ENCODE measurements around the gene GALNT9. TPM values are rescaled to one million over a fixed set of nuclear protein-coding genes. Genes with fewer than 3 reads are reported as not detected.

Gene GALNT9
- polyA plus RNA-seq, 3 donors: not detected

DNA sequence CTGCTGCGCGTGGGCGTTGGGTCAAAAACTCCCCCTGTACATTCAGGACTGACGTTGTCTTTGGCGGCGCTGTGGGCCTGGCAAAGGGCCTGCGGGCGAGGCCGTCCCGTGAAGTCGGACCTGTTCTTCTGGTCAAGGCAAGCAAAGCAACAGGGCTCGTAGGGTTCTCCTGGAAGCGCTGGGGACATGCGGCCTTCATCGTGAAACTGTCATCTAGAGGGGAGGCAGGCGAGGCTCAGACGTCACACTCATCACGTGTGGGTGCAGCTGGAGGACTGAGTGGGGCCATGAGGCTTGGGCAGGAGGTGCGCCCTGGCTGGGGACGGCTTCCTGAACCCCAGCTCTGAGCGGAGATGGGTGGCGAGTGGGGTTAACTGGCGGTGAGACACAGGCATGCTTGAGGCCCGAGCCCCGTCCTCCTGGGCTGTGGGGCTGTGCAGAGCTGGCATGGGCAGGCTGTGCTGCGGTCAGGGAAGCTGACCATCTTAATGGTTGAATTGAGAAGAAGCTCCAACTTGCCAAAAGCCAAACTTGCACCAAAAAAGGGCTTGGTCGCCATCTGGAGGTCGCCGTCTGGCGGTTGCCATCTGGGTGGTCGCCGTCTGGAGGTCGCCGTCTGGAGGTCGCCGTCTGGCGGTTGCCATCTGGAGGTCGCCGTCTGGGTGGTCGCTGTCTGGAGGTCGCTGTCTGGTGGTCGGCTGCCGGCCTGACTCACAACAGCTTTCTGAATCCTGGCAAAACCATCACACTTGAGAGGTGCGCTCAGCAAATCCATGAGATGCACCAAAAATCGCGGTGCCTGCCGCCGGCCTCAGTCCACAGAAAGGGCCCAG lies 119.0 kb downstream of the GALNT9 start:
- intact Hi-C loops (cut with micrococcal nuclease): no loop called here
- Mint-ChIP-seq H3K4me3 (no peak overlapping the region), H3K27ac (no peak overlapping the region)

DNA sequence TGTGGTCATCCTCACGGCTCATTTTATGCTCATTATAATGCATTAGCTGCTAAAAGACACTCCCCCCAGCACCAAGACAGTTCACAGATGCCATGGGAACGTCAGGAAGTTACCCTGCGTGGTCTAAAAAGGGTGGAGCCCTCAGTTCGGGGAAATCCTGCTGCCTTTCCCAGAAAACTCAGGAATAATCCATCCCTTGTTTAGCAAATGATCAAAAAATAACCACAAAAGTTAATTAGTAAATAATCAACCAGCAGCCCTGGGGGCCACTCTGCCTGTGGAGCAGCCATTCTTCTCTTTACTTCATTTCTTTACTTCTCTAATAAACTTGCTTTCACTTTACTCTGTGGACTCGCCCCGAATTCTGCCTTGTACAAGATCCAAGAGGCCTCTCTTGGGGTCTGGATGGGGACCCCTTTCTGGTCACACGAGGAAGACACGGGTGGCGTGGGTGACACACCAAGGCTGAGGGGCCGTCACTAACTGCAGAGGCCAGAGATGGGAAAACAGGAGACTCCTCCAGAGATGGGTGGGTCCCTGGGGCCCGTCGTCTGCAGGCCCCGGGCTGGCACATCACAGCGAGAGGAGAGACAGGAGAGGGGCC lies 119.7 kb downstream of the GALNT9 start:
- TF ChIP-seq, protein P1, sequence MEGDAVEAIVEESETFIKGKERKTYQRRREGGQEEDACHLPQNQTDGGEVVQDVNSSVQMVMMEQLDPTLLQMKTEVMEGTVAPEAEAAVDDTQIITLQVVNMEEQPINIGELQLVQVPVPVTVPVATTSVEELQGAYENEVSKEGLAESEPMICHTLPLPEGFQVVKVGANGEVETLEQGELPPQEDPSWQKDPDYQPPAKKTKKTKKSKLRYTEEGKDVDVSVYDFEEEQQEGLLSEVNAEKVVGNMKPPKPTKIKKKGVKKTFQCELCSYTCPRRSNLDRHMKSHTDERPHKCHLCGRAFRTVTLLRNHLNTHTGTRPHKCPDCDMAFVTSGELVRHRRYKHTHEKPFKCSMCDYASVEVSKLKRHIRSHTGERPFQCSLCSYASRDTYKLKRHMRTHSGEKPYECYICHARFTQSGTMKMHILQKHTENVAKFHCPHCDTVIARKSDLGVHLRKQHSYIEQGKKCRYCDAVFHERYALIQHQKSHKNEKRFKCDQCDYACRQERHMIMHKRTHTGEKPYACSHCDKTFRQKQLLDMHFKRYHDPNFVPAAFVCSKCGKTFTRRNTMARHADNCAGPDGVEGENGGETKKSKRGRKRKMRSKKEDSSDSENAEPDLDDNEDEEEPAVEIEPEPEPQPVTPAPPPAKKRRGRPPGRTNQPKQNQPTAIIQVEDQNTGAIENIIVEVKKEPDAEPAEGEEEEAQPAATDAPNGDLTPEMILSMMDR (IDR thresholded peaks at IDR 0.05): no peak
- H3K79me2 ChIP-seq (ENCODE audit: insufficient read depth, low read length): no peaks in the 10 kb centered on the region
- H3K4me1 ChIP-seq (ENCODE audit: control insufficient read depth in 1 of 2, insufficient read depth in 2 of 2, low read length in 2 of 2): no peaks in the 10 kb centered on the region
- WGBS (ENCODE audit: insufficient coverage): 88% methylated on average over 12 of the region's 14 CpGs
- H3K4me3 ChIP-seq (replicated peaks in 1 of 3; ENCODE audit: low read depth in 2 of 3, low read length in 3 of 3): no peak overlapping the region
- Mint-ChIP-seq H3K36me3 (no peaks in the 10 kb centered on the region), H3K9me3 (peaks cover 5 to 26% (median 13%) of the 10 kb centered on the region in 7 donors), H3K4me3 (no peak overlapping the region), H3K27me3 (ENCODE audit: low read depth in 3 of 3) (peaks cover 27 to 35% (median 31%) of the 10 kb centered on the region in 3 donors), H3K27ac (peak overlapping the region in 1 of 7 donors; percentile 72), H3K4me1 (no peaks in the 10 kb centered on the region)
- H3K36me3 ChIP-seq (replicated peaks in 1 of 2; ENCODE audit: control insufficient read depth in 1 of 2, insufficient read depth in 2 of 2, low read length in 2 of 2): no peaks in the 10 kb centered on the region
- intact Hi-C loops (cut with micrococcal nuclease): no loop called here
- no peak overlapping the region for H3K9ac ChIP-seq (ENCODE audit: insufficient read depth, low read length, poor library complexity, severe bottlenecking)
- H4K20me1 ChIP-seq (ENCODE audit: insufficient read depth, low read length): no peaks in the 10 kb centered on the region
- no peak for DNase-seq
- H2AFZ ChIP-seq (ENCODE audit: insufficient read depth, low read depth, low read length, poor library complexity, severe bottlenecking): no peak overlapping the region
- peaks cover 4 to 19% of the 10 kb centered on the region in 2 donors for H3K9me3 ChIP-seq (replicated peaks in 1 of 2; ENCODE audit: control insufficient read depth in 1 of 2, insufficient read depth in 1 of 2, low read length in 2 of 2)
- no peak overlapping the region for H3K4me2 ChIP-seq (replicated peaks; ENCODE audit: extremely low read depth, low read length, poor library complexity, severe bottlenecking)
- H3K27me3 ChIP-seq (ENCODE audit: control insufficient read depth in 2 of 2, insufficient read depth in 2 of 2, low read length in 2 of 2): peaks cover 0 to 19% of the 10 kb centered on the region in 2 donors
- H3K27ac ChIP-seq (ENCODE audit: low read depth in 1 of 2, low read length in 2 of 2): no peak overlapping the region

More for the DNA sequence above, 119.0 kb downstream of the GALNT9 start:
- Histone ChIP-seq H3K9me3 (replicated peaks in 1 of 2; ENCODE audit: control insufficient read depth in 1 of 2, insufficient read depth in 1 of 2, low read length in 2 of 2) (peaks cover 4 to 19% of the 10 kb centered on the region in 2 donors), H4K20me1 (ENCODE audit: insufficient read depth, low read length) (no peaks in the 10 kb centered on the region), H3K4me3 (replicated peaks in 1 of 3; ENCODE audit: low read depth in 2 of 3, low read length in 3 of 3) (no peak overlapping the region), H2AFZ (ENCODE audit: insufficient read depth, low read depth, low read length, poor library complexity, severe bottlenecking) (no peak overlapping the region), H3K9ac (ENCODE audit: insufficient read depth, low read length, poor library complexity, severe bottlenecking) (no peak overlapping the region), H3K4me2 (replicated peaks; ENCODE audit: extremely low read depth, low read length, poor library complexity, severe bottlenecking) (no peak overlapping the region), H3K27ac (ENCODE audit: low read depth in 1 of 2, low read length in 2 of 2) (no peak overlapping the region), H3K36me3 (replicated peaks in 1 of 2; ENCODE audit: control insufficient read depth in 1 of 2, insufficient read depth in 2 of 2, low read length in 2 of 2) (no peaks in the 10 kb centered on the region), H3K79me2 (ENCODE audit: insufficient read depth, low read length) (no peaks in the 10 kb centered on the region), H3K4me1 (ENCODE audit: control insufficient read depth in 1 of 2, insufficient read depth in 2 of 2, low read length in 2 of 2) (no peaks in the 10 kb centered on the region), H3K27me3 (ENCODE audit: control insufficient read depth in 2 of 2, insufficient read depth in 2 of 2, low read length in 2 of 2) (peaks cover 0 to 11% of the 10 kb centered on the region in 2 donors)
- H3K36me3 Mint-ChIP-seq: no peaks in the 10 kb centered on the region
- no peaks in the 10 kb centered on the region for H3K4me1 Mint-ChIP-seq
- H3K27me3 Mint-ChIP-seq (ENCODE audit: low read depth in 3 of 3): peaks cover 21 to 29% (median 25%) of the 10 kb centered on the region in 3 donors
- TF ChIP-seq, protein P1 (IDR thresholded peaks at IDR 0.05): no peak
- 93% methylated on average over 45 of the region's 48 CpGs for WGBS (ENCODE audit: insufficient coverage)
- no peak for DNase-seq
- H3K9me3 Mint-ChIP-seq: peaks cover 5 to 24% (median 13%) of the 10 kb centered on the region in 7 donors
